EH (cell line): ENCODE data around the gene VAT1.
"Not testable (repeated sequence)": the region's sequence is repeated elsewhere in the genome, so short reads cannot be mapped to it uniquely, and the experiment has no call there.

Experiments
- DNase-seq: peaks from one replicate; pipeline ENCODE4 v3.0.0-alpha.2; 2015; ENCODE audit warnings: low read depth

Gene VAT1

GRCh38 chr17:43006639-43007551 lies 15.3 kb downstream of the VAT1 start, which contains the start of gene IFI35:
Gene IFI35 (plus strand): TSS chr17:43006784. CDS start chr17:43006948, 164 bp downstream.
- DNase-seq: peak; percentile 89

- DNase-seq: peak; percentile 58
Observed at GRCh38 chr17:43003542-43004172, 18.5 kb downstream of the VAT1 start.

GRCh38 chr17:43000894-43001293 lies 21.3 kb downstream of the VAT1 start:
- DNase-seq: not testable (repeated sequence)

GRCh38 chr17:42999003-42999525 lies 23.1 kb downstream of the VAT1 start:
- DNase-seq: no peak

GRCh38 chr17:42997984-42998938 lies 23.9 kb downstream of the VAT1 start, which contains the start of gene RPL27:
Gene RPL27 (plus strand): TSS chr17:42998419. CDS start chr17:42998751, 332 bp downstream.
- DNase-seq: peak; percentile 100

GRCh38 chr17:42997390-42997983 lies 24.7 kb downstream of the VAT1 start:
- no peak for DNase-seq

- DNase-seq: not testable (repeated sequence)
Observed at GRCh38 chr17:42993913-42994312, 28.3 kb downstream of the VAT1 start.

GRCh38 chr17:42992872-42993271 lies 29.3 kb downstream of the VAT1 start:
- no peak for DNase-seq

GRCh38 chr17:42991471-42991870 lies 30.7 kb downstream of the VAT1 start:
- DNase-seq: no peak

- peak; percentile 87 for DNase-seq
Observed at GRCh38 chr17:42989726-42990652, 32.2 kb downstream of the VAT1 start.

- peak; percentile 70 for DNase-seq
Observed at GRCh38 chr17:42989141-42989540, 33.0 kb downstream of the VAT1 start.

- DNase-seq: no peak
Observed at GRCh38 chr17:42985225-42985624, 37.0 kb downstream of the VAT1 start.

GRCh38 chr17:42982266-42982665 lies 39.9 kb downstream of the VAT1 start:
- no peak for DNase-seq

GRCh38 chr17:42980766-42981397 lies 41.3 kb downstream of the VAT1 start:
- DNase-seq: peak; percentile 66

- DNase-seq: peak; percentile 90
Observed at GRCh38 chr17:42980274-42980765, 41.9 kb downstream of the VAT1 start, which contains the start of gene RUNDC1. Gene RUNDC1 (plus strand): TSS chr17:42980565. CDS start chr17:42980577, 12 bp downstream.

- DNase-seq: peak; percentile 88
Observed at GRCh38 chr17:42979511-42980273, 42.5 kb downstream of the VAT1 start, which contains the start of gene PTGES3L. Gene PTGES3L (minus strand): TSS chr17:42980080. CDS start chr17:42980053, 27 bp downstream.

GRCh38 chr17:42975701-42976100 lies 46.5 kb downstream of the VAT1 start:
- not testable (repeated sequence) for DNase-seq

- DNase-seq: no peak
Observed at GRCh38 chr17:42975265-42975664, 46.9 kb downstream of the VAT1 start.
